GM12891 (cell line): Measurements from ENCODE around the gene PAQR4.

Experiments used
- PAX5 ChIP-seq: IDR thresholded peaks from 2 replicates; pipeline ENCODE4 v1.6.1; 2011; ENCODE audit warnings: low read length, moderate library complexity, mild to moderate bottlenecking; ENCODE audit not compliant: insufficient read depth, severe bottlenecking
- POLR2A ChIP-seq: IDR thresholded peaks from 2 replicates; pipeline ENCODE4 v1.6.1; 2011; ENCODE audit warnings: low read depth, low read length, control low read depth
- POLR2AphosphoS5 ChIP-seq: IDR thresholded peaks from 2 replicates; pipeline ENCODE4 v1.6.1; 2011; ENCODE audit warnings: low read depth, low read length, control low read depth
- SPI1 ChIP-seq: IDR thresholded peaks from 2 replicates; pipeline ENCODE4 v1.6.1; 2011; ENCODE audit warnings: low read depth, low read length, control low read depth
- TAF1 ChIP-seq: IDR thresholded peaks from 2 replicates; pipeline ENCODE4 v1.6.1; 2011; ENCODE audit warnings: low read depth, low read length, control low read depth

DNA sequence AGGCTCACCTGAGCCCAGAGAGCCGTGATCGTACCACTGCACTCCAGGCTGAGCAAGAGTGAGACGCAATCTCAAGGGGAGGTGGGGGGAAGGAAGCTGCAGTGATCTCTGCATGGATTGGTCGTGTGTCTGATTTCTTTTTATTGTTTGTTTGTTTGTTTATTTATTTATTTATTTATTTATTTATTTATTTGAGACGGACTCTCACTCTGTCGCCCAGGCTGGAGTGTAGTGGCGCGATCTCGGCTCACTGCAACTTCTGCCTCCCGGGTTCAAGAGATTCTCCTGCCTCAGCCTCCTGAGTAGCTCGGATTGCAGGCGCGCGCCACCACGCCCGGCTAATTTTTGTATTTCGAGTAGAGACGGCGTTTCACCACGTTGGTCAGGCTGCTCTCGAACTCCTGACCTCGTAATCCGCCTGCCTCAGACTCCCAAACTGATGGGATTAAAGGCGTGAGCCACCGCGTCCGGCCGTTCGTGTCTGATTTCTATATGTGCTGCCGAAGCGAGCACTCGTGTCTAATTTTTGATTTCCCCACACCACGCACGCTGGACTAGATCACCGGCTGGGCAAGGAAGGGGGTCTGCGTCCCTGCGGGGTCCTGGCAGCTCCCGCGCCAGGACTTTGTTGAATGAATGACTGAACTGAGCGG, 50.6 kb downstream of the PAQR4 start:
- no peak for TF ChIP-seq TAF1
- TF ChIP-seq POLR2A, result no peak
- TF ChIP-seq POLR2AphosphoS5, result no peak
- no peak for TF ChIP-seq PAX5
- TF ChIP-seq SPI1, result no peak
